Measurements from ENCODE around the gene ELMOD1.

Gene ELMOD1

DNA sequence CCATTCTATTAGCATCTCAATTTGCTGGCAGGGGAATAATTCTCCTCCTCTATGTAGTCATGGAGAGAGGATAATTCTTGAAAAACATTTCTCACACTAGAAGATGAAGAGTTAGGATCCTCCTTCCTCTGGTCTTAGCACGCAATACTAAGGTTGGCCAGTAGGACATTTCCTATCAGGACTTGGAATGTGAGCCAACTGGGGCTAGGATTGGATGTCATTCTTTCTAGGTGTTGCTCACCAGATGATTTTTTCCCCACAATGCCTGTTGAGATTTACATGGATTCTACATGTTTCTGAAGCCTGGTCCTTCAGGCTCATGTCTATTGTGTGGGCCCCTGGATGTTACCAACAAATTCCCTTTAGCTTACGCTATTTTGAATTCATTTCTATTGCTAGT lies 92.9 kb downstream of the ELMOD1 start:
- no peak for DNase-seq (ENCODE audit: low read depth in 2 of 2, low spot score in 1 of 2)

DNA sequence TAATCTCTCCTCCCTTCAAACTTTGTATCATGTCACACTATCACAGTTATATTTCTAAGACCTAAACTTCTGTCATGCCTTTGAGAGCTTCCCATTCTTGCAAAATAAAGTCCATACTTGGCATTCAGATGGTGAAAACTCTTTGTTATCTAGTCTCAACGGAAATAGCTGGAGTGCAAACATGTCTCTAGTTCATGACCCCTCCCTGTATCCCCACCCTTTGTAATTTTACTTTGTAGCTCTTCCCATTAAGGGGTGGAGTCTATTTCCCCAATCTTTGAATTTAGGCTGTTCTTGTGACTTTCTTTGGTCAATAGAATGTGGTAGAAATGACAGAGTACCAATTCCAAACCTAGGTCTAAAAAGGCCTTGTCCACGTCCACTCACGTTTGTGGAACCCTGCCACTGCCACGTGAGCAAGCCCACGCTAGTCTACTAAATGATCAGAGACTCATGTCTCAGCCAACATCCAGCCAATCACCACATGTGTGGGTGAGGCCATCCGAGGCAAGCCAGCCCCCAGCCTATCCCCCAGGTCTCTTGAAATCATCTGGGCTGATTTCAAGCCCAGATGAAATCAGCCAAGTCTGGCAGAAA lies 97.5 kb downstream of the ELMOD1 start:
- DNase-seq (ENCODE audit: low read depth in 2 of 2, low spot score in 1 of 2), result no peak

DNA sequence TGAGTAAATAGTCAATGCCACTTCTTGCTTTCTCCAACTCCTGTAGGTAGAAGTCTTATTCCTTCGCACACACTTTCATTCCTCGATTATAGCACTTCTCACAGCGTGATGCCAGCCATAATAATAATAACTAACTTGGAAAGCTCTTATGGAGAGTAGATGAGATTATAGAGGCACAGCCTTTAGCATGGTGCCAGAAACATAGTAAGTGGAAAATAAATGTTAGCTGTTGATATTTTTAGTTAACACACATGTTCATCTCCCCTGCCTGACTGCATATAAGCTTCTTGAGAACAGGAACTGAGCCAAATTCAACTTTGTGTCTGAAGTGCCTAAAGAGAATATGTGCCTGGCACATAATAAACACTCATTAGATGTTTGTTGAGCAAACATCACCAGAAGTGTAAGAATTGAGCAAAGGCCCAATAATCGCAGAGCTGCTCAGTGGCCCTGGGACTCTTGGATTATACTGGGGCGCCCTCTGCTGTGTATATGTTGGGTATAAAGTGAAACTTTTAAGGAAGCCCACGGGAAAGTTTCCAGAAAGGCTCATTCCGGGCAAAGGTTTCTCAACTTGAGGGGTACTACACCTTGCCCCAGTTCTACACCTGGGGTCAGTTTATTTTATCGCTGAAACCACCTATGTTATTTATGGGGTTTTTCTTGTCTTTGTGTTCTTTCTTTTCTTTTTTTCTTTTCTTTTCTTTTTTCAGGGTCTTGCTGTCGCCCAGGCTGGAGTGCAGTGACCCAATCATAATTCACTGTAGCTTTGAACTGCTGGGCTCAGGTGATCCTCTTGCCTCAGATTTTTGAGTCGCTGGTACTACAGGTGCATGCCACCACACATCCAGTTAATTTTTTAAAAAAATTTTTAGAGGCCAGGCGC lies 98.6 kb downstream of the ELMOD1 start:
- peak; percentile 5 to 9 for DNase-seq (ENCODE audit: low read depth in 2 of 2, low spot score in 1 of 2)

DNA sequence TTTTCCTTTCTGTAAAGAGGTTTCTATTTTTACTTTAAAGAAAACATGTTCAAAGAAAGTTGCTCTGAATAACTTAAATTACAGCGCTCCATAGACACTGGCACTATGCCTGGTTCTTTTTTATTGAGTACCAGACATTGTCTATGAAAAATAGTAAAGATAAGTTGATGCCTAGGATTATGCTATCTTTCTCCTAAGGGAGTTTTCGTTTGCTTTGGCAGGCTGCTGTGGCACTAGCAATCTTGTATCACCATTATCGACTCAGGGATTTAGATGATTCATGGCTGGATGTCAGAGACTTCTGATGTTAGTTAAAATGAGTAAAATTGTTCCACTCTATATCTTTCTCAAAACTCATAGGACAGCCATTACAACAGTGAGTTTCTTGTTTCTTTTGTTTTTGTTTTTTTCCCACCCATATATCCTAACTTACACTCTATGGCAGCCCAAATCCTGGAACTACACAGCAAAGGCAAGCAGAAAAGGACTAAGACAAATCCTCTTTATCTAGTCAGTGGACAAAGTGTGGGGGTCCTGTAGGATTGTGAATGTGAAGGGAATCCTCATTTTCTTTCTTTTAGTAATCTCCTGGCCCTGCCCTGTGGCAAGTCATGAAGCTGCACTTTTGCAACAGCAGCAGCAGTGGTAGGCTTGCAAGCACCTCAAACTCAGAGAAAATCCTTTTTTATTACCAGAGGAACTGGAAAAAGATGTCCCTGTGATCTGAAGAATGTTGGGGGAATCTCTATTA lies 100.2 kb downstream of the ELMOD1 start:
- no peak for DNase-seq (ENCODE audit: low read depth in 2 of 2, low spot score in 1 of 2)

DNA sequence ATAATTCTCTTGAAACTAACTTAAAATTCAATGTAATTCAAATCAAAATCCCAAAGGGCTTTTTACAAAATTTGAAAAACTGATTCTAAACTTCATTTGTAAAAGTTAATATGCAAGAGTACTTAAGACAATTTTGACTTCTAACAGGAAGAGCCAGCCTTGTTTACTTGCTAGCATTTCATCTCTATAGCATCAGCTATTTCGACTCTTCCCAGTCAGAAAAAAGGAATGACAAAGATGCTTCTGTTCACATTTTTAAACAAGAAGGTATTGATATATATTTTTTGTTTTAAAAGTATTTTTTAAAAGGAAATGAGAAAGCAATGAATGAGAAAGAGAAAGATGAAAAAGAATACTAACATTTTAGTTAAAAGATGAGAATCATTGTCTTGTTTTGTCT lies 104.5 kb downstream of the ELMOD1 start:
- no peak for DNase-seq (ENCODE audit: low read depth in 2 of 2, low spot score in 1 of 2)

DNA sequence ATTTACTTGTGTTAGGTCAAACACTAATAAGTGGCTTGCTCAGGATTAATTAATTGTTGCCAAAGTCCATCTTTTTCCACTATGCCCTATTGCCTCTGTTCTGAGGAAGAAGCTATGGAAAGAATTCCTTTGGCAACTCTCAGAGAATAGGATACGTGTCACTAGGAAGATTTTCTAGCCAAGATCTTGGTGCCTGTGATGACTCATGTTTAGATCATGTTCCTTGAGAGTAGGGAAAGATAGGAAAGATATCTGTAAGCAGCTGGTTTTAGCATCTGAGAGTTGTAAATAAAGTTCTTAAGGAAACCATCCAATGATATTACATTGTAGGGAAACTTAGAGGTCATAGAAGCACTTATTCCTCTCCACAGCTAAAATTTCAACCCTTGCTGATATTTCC lies 105.2 kb downstream of the ELMOD1 start:
- no peak for DNase-seq (ENCODE audit: low read depth in 2 of 2, low spot score in 1 of 2)

DNA sequence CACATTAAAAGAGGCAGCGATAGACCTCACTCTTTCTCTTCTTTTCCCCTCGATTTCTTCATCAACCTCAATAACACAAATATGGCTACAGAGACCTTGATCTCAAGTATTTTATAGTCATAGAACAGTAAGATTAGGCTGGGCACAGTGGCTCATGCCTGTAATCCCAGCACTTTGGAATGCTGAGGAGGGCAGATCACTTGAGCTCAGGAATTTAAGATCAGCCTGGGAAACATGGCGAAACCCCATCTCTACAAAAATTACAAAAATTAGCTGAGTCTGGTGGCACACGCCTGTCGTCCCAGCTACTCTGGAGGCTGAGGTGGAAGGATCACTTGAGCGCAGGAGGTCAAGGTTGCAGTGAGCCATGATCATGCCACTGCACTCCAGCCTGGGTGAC lies 106.3 kb downstream of the ELMOD1 start:
- DNase-seq (ENCODE audit: low read depth in 2 of 2, low spot score in 1 of 2), result no peak

DNA sequence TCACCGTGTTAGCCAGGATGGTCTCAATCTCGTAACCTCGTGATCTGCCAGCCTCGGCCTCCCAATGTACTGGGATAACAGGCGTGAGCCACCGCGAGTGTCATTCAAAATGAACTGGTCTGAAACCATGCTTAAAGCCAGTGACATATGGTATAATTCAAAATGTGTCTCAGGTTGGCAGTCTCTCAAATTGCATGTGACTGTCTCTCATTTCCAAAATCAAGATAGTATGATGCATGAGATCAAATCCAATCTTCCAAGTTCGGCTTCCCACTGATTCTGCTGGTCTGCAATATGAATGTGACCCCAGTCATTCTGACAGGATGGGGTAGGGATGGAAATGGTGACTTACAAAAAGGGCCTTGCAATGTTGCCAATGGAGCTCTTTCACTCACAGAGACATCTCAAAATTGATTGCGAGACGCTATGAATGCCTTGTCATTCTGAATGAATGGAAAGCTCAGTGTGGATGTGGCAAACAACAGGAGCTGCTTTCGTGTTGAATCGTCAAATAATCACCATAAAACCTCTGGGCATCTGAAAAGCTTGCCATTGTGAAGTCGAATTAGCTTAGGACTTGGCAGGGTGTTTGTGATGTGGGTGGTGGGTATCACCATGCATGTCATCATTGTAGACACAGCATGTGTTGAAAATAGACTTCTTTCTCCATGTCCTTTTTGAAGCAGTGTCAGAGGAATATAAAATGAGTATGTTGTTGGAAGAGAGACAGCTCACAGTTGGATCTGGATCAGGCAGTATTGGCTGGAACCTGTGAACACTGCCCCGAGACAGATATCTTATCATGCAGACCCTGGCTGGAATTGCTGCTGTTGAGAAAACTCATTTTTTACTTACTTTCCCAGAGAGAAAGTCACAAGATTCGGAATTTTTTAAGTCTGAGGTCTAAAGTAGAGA lies 108.7 kb downstream of the ELMOD1 start:
- DNase-seq (ENCODE audit: low read depth in 2 of 2, low spot score in 1 of 2), result no peak

DNA sequence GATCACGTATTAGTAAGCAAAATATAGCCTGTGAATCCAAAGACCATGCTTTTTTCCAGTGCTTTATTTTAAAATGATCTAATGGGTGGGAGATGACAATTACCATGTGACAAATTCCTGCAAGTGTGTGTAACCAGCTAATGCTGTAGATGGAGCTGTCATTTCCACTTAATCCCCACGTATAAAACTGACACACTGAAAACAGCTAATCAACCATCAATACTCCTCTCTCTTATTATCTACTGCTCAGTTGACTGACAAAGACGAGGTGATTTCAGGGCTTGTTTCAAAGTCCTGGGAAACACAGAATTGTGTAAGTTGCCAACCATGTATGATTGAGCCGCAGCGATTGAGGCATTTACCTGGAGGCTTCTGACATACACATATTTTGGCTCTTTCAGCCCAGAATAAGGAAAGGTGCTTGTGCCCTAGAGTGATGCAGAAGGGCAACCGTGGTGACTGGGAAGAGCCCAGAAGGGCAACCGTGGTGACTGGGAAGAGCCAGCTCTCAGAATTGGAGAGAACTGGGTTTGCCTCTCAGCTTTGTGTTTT lies 111.2 kb downstream of the ELMOD1 start:
- DNase-seq (ENCODE audit: low read depth in 2 of 2, low spot score in 1 of 2), result no peak

DNA sequence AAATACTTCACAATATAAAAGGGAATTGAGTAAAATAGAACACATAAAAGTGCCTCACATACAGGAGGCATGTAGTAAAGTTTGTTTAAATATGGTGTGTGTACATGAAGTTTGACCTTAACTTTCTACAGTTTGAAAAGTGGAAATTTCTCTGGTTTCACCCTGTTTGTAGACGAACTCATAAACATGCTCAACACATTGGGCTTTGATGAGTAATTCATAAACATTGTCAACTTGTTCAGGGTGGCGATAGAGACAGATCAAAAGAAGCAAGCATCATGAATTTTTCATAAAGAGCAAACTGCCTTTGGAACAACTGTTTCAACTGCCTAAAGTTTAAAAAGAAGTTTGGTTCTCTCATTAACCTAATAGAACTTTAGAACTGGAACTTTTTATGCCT lies 111.8 kb downstream of the ELMOD1 start:
- DNase-seq (ENCODE audit: low read depth in 2 of 2, low spot score in 1 of 2), result no peak

DNA sequence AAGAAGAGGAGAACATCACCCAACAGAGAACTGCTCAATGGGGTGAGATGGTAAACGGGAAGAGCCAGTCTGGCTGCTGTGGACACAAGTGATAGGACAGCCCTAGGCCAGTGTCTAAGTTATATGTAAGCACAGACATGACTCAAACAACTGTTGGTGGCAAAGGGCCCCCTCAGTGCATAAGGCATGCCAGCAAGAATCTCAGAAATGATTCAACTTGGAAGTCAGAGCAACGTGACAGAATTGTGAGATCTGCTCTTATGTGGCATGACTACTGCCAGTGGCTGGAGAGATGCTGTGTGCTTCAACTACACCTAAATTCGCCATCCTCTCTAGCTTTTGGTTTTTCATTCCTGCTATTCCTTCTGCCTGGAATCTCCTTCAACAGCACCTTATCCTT lies 113.5 kb downstream of the ELMOD1 start:
- DNase-seq (ENCODE audit: low read depth in 2 of 2, low spot score in 1 of 2), result no peak

DNA sequence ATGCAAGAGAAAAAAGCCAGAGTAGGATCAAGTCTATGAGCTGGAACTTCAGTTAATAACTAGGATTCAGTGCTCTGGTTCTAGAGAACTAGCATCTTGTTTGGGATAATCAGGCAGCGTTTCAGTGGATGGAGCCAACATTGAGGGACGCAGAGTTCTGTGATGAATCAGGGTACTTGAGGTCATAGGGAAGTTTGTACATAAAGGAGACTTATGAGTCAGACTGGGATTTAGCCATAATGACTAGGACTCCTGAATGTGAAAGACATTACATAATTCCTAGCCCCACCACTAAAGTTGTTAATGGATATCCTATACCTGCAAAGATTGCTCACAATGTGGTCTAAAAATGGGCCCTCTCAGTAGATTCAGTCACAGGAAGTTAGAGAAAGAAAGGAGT lies 114.1 kb downstream of the ELMOD1 start:
- DNase-seq (ENCODE audit: low read depth in 2 of 2, low spot score in 1 of 2), result no peak

DNA sequence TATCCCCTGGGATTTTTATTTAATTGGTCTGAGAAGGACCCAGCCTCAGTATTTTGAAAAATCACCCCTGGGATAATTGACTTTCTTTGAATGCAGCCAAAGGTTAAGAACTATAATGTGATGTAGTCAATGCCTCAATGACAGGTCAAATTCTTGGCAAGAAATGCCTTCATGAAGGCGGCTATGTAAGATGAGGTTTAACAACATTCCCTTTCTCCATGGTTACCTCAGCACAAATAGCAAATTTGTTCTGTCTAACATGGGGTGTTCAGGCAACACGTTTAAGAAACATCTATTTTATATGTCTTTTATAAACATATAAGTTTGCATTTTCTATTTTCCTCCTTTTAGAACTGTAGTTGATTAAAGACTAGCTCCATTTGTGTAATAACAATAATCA lies 115.6 kb downstream of the ELMOD1 start:
- no peak for DNase-seq (ENCODE audit: low read depth in 2 of 2, low spot score in 1 of 2)

DNA sequence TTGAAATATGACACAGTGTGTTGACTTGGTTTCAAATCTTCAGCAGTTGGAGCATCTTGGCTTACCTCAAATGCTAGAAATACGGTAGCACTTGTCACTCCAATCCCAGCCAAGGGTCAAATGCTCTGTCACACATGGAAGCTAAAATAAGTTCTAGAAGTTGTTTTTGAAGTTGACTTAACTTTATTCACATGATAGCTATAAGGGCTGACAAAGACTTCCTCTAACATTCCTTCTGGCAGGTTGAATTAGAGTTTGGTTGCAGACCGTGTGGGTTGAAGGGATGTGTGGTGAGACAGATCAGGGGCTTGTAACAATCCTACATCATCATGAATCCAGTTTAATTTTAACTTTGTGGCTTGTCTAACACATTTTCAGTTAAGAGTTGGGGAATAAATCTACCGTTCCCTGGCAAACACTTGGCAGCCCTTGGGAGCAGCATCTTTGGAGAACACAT lies 116.3 kb downstream of the ELMOD1 start:
- DNase-seq (ENCODE audit: low read depth in 2 of 2, low spot score in 1 of 2), result no peak

DNA sequence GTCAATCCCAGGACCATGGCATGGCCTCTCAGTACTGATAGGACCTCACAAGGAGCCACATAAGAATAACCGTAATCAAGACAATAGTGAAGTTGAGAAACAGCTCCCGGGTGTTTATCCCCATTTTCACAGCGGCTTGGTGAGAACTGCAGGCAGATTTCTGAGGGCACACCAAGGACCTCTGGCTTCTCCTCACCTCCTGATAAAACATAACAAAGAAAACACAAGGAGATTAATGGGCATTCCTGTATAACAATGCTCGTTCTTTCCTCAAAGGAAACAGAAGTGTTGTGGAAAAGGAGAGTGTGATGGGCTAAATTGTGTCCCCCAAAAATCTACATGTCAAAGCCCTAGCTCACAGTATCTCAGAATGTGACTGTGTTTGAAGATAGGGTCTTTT lies 116.9 kb downstream of the ELMOD1 start:
- no peak for DNase-seq (ENCODE audit: low read depth in 2 of 2, low spot score in 1 of 2)

DNA sequence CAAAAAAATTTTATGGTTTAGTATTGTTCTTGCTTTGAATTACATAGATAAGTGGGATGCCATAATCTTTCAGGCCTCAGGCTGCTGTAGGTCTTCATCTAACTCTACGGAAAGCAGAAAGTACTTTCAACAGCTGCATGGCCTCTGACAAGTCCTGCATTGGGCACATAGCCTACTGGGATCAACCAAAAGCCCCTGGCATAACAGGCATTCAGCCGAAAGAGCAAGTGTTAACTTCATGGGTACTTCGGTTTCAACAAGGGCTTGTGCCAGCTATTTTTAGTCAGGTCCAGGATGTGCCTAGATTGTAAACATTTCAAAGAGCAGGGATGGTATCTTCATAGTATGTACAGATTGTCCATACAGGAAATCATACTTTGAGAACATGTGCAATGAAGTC lies 117.8 kb downstream of the ELMOD1 start:
- DNase-seq (ENCODE audit: low read depth in 2 of 2, low spot score in 1 of 2), result no peak

DNA sequence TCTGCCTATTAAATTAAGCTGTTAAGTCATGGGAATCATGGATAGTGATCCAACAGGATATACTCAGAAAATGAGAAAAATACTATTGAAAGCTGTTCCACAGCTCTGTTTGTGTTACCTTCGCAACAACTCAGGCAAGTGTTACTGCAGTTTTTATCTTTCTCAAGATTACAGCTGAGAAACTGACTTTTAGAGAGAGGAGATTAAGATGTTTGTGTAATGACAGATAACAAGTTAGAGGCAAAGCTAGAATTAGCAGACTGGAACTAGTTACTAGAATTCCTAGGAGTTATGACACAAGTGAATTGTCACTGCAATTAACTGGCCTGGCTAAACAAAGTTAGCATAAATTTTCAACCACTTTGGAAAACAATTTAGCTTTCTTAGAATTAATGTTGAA lies 119.4 kb downstream of the ELMOD1 start:
- DNase-seq (ENCODE audit: low read depth in 2 of 2, low spot score in 1 of 2), result no peak

DNA sequence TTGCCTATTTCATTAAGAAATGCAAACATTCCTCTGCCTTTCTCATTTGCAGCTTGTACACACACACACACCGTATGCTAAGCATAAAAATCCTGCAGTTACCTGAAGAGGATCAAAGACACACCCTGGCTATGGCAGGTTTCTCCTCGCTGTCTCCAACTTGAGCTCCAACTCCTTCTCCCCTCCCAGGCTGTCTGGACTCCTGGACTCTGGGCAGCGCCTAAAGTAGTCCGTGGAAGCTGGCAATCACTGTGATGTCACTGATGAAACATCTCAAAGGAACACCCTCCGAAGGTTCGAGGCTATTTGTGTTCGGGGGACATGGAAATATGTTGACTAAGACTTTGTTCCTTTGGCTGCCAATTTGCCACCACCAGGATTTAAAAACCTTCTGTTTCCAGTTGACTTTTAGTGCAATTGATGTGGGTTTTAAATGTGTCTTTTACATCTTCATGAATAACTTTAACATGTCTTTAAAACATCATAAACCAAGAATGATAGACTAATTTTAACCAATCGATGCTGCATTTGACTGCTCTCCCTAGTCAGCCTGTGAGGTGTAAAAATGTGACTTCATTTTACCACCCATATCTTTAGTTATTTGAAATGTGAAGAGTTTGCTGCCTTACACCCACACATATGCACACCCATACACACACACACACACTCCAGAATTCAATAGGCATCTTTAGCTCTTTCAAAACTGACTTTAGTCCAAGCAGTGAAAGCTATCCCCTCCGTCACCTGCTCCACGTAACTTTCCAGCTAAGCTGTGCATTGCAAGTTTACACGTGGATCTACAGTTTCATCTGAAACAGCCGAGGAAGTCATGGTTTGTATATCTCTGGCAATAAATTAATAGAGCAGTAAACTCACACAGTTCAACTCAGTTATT lies 121.2 kb downstream of the ELMOD1 start, which contains the start of gene SLN:
Gene SLN (minus strand): TSS at position 196 of the 895 bp plus-strand sequence.
- no peak for DNase-seq (ENCODE audit: low read depth in 2 of 2, low spot score in 1 of 2)

DNA sequence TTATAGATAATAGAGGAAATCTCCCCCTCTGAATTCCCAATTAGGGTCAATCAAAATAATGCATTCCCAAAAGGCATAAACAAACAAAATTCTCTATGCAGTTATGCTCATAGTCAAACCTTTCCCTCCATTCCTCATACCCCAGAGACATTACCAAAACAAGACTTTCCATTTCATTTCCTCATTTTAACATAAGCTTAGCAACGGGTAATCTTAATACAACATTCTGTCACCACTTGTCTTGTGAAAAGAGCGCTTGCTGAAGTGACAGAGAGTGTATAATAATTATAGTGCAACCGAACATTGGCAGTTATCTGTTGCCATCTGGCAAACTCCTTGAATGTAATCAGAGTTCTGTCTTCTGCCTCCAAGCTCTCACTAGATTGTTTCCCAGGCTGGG lies 122.1 kb downstream of the ELMOD1 start:
- no peak for DNase-seq (ENCODE audit: low read depth in 2 of 2, low spot score in 1 of 2)

All from stimulated activated CD8-positive, alpha-beta memory T cell treated with anti-CD3 and anti-CD28 coated beads, Interleukin-4, amount 100 ng/mL, for 1 hour (primary cell).